ENCODE measurements around the gene SMKR1. TPM values are rescaled to one million over a fixed set of nuclear protein-coding genes. Genes with fewer than 3 reads are reported as not detected.
"Not testable (repeated sequence)": the region's sequence is repeated elsewhere in the genome, so short reads cannot be mapped to it uniquely, and the experiment has no call there.

Gene SMKR1
- total RNA-seq, 1 experiment from 2014 or later: 0.87 TPM

- H2BK15ac ChIP-seq (ENCODE audit: low read depth, low read length): no peak overlapping the region
- H3K56ac ChIP-seq (ENCODE audit: insufficient read length, low read depth, low read length): no peak overlapping the region
- Mint-ChIP-seq H3K9me3 (no peaks in the 10 kb centered on the region; a peak in 1 of 5 replicates), H3K4me3 (no peak overlapping the region), H3K36me3 (ENCODE audit: insufficient read depth in 1 of 3, low read depth in 3 of 3) (no peaks in the 10 kb centered on the region; a peak in 1 of 7 replicates), H3K4me1 (peaks cover 26 to 32% of the 10 kb centered on the region in 2 experiments), H3K27me3 (ENCODE audit: low read depth) (peaks cover 23% of the 10 kb centered on the region), H3K27ac (no peak overlapping the region)
- no peaks in the 10 kb centered on the region for H3K79me1 ChIP-seq (ENCODE audit: insufficient read depth, low read depth, low read length, poor library complexity, severe bottlenecking)
- H3K9ac ChIP-seq (ENCODE audit: extremely low read depth, insufficient read length, low read length): no peak overlapping the region
- no peak overlapping the region for H3K4ac ChIP-seq (ENCODE audit: low read depth, low read length)
- H3K23me2 ChIP-seq (ENCODE audit: insufficient read length, low read depth, low read length, poor library complexity, severe bottlenecking): no peaks in the 10 kb centered on the region
- H3K79me2 ChIP-seq (ENCODE audit: insufficient read depth, low read length): no peaks in the 10 kb centered on the region
- H2AFZ ChIP-seq (ENCODE audit: low read length): no peak overlapping the region
- H4K5ac ChIP-seq (ENCODE audit: insufficient read length, low read depth, low read length): no peak overlapping the region
- H2BK12ac ChIP-seq (ENCODE audit: insufficient read length, low read depth, low read length): no peak overlapping the region
- H3T11ph ChIP-seq (ENCODE audit: low read length): no peak overlapping the region
- no peak for TF ChIP-seq CTCF (conservative IDR thresholded peaks at IDR 0.05)
- no peaks in the 10 kb centered on the region for H3K27me3 ChIP-seq (ENCODE audit: insufficient read depth, low read length)
- no peak overlapping the region for H4K91ac ChIP-seq (ENCODE audit: insufficient read length, low read depth, low read length)
- no peaks in the 10 kb centered on the region for H3K9me3 ChIP-seq (ENCODE audit: control insufficient read depth, low read depth, low read length)
- H2BK5ac ChIP-seq (ENCODE audit: insufficient read length, low read length): no peak overlapping the region
- H4K8ac ChIP-seq (replicated peaks; ENCODE audit: insufficient read length, low read depth, low read length): no peak overlapping the region
- H3K14ac ChIP-seq (ENCODE audit: insufficient read depth, low read length): no peak overlapping the region
- no peak overlapping the region for H3K27ac ChIP-seq (ENCODE audit: insufficient read length, low read depth, low read length)
- H3K23ac ChIP-seq (ENCODE audit: insufficient read length, low read depth, low read length): no peak overlapping the region
- H2BK120ac ChIP-seq (ENCODE audit: low read depth, low read length, poor library complexity, severe bottlenecking): no peak overlapping the region
- WGBS (ENCODE audit: extremely low coverage, insufficient read length, low lambda C conversion rate): no CpG with 5 or more reads among the region's 3 CpGs
- no peak overlapping the region for H3K4me2 ChIP-seq (ENCODE audit: insufficient read depth, insufficient read length, low read length)
- no peaks in the 10 kb centered on the region for H4K20me1 ChIP-seq (ENCODE audit: control insufficient read depth, insufficient read depth, insufficient read length)
- no peak overlapping the region for H3K18ac ChIP-seq (ENCODE audit: insufficient read length, low read depth, low read length)
- peaks cover 3% of the 10 kb centered on the region; the same call in 1 of the 2 replicates for H3K4me1 ChIP-seq (ENCODE audit: insufficient read depth, low read length)
- no peak overlapping the region for H2AK5ac ChIP-seq (ENCODE audit: insufficient read length, low read length)
- DNase-seq: no peak
- H2BK20ac ChIP-seq (ENCODE audit: low read depth, low read length, poor library complexity, severe bottlenecking): no peak overlapping the region
These were observed 21.6 kb downstream of the SMKR1 start for GRCh38 chr7:129523924-129524323.

GRCh38 chr7:129524405-129524804 lies 22.1 kb downstream of the SMKR1 start:
- H3K56ac ChIP-seq (ENCODE audit: insufficient read length, low read depth, low read length); H3K79me1 ChIP-seq (ENCODE audit: insufficient read depth, low read depth, low read length, poor library complexity, severe bottlenecking); H4K8ac ChIP-seq (replicated peaks; ENCODE audit: insufficient read length, low read depth, low read length); H3K4me3 Mint-ChIP-seq; H3K23me2 ChIP-seq (ENCODE audit: insufficient read length, low read depth, low read length, poor library complexity, severe bottlenecking); H2AK5ac ChIP-seq (ENCODE audit: insufficient read length, low read length); H3K27me3 ChIP-seq (ENCODE audit: insufficient read depth, low read length); H3T11ph ChIP-seq (ENCODE audit: low read length); H3K14ac ChIP-seq (ENCODE audit: insufficient read depth, low read length); H2BK5ac ChIP-seq (ENCODE audit: insufficient read length, low read length); H2AFZ ChIP-seq (ENCODE audit: low read length); H3K9ac ChIP-seq (ENCODE audit: extremely low read depth, insufficient read length, low read length); H3K4ac ChIP-seq (ENCODE audit: low read depth, low read length); H4K91ac ChIP-seq (ENCODE audit: insufficient read length, low read depth, low read length); H2BK20ac ChIP-seq (ENCODE audit: low read depth, low read length, poor library complexity, severe bottlenecking); H3K79me2 ChIP-seq (ENCODE audit: insufficient read depth, low read length); DNase-seq; H3K27ac Mint-ChIP-seq; H2BK15ac ChIP-seq (ENCODE audit: low read depth, low read length); H3K4me2 ChIP-seq (ENCODE audit: insufficient read depth, insufficient read length, low read length); H3K9me3 ChIP-seq (ENCODE audit: control insufficient read depth, low read depth, low read length); H2BK120ac ChIP-seq (ENCODE audit: low read depth, low read length, poor library complexity, severe bottlenecking); H4K5ac ChIP-seq (ENCODE audit: insufficient read length, low read depth, low read length); H3K4me1 ChIP-seq (ENCODE audit: insufficient read depth, low read length); H3K36me3 Mint-ChIP-seq (ENCODE audit: insufficient read depth in 1 of 3, low read depth in 3 of 3); H3K18ac ChIP-seq (ENCODE audit: insufficient read length, low read depth, low read length); H3K23ac ChIP-seq (ENCODE audit: insufficient read length, low read depth, low read length); H3K27ac ChIP-seq (ENCODE audit: insufficient read length, low read depth, low read length); H2BK12ac ChIP-seq (ENCODE audit: insufficient read length, low read depth, low read length); H3K9me3 Mint-ChIP-seq; H4K20me1 ChIP-seq (ENCODE audit: control insufficient read depth, insufficient read depth, insufficient read length): not testable (repeated sequence)
- Mint-ChIP-seq H3K27me3 (ENCODE audit: low read depth) (peaks cover 23% of the 10 kb centered on the region), H3K4me1 (peaks cover 24 to 30% of the 10 kb centered on the region in 2 experiments)
- no CpG with 5 or more reads among the region's 2 CpGs for WGBS (ENCODE audit: extremely low coverage, insufficient read length, low lambda C conversion rate)
